ENCODE data around the gene GLDC.

DNA sequence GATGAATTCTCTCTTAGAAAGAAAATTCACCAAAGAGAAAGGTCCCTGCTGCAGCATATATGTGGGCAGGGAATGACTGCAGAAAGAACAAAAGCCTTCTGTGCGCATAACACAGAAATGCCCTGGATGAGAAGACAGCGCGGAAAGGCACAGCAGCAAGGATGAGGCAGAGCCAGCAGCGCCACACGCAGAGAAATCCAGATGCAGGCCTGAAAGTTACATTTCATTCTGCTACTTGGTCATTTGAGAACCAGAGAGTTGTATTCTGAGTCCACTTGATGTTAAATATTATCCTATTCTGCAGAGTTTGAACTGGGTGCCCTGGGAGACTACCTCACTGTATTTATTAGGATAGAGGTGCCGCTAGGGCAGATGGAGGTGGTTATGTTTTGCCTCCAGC is 68.5 kb downstream of the GLDC start:
- no peak for TF ChIP-seq POLR2A (IDR thresholded peaks at IDR 0.05)
- TF ChIP-seq, protein P1, sequence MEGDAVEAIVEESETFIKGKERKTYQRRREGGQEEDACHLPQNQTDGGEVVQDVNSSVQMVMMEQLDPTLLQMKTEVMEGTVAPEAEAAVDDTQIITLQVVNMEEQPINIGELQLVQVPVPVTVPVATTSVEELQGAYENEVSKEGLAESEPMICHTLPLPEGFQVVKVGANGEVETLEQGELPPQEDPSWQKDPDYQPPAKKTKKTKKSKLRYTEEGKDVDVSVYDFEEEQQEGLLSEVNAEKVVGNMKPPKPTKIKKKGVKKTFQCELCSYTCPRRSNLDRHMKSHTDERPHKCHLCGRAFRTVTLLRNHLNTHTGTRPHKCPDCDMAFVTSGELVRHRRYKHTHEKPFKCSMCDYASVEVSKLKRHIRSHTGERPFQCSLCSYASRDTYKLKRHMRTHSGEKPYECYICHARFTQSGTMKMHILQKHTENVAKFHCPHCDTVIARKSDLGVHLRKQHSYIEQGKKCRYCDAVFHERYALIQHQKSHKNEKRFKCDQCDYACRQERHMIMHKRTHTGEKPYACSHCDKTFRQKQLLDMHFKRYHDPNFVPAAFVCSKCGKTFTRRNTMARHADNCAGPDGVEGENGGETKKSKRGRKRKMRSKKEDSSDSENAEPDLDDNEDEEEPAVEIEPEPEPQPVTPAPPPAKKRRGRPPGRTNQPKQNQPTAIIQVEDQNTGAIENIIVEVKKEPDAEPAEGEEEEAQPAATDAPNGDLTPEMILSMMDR (IDR thresholded peaks at IDR 0.05) = no peak
